IPS-NIHi11 (cell line): ENCODE data around the gene LYPD4.
"Not testable (repeated sequence)": the region's sequence is repeated elsewhere in the genome, so short reads cannot be mapped to it uniquely, and the experiment has no call there.

ENCODE experiments used
- DNase-seq: peaks from one replicate; pipeline ENCODE4 v3.0.0; 2012; ENCODE audit warnings: mixed read lengths, low spot score

Gene LYPD4

DNA sequence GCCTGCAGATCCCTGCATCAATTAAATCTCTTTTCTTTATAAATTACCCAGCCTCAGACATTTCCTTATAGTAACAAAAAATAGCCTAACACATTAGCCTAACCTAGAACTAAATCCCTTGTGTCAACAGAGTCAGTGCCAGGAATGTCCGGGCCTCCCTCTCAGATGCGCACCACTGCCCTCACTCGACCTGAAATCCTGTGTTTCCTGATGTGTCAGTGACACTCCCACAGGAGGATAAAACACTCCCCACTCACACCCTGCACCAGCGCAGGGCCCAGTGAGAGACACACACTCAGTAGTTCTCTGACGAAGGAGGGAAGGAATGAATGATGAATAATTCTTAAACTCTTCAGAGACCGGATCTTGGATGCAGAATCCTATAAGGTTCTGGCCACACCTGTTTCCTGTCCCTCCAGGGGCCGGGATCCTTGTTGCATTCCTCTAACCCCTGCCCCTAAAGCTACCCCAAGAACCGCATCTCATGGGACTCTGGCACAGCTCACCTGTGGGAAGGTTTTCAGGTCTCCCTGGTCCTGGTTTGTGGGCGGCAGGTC, 45.0 kb downstream of the LYPD4 start:
- no peak for DNase-seq

DNA sequence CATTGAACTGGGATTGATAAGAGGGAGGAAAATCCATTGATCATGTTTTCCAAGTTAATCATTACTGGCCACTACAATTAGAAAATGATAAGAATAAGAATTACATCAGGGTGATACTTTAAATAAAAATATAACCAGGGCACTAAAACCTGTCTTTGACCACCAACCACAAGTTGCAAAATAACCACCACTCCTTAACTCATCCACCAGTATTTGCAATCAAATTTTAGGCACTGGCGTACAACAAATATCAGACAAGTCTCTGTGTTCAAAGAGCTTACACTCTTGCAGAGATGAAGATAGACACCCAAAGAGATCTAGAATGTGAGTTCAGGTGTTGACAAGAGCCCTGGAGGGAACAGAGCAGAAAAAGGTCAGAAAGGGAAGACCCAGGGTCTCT, 47.6 kb downstream of the LYPD4 start:
- DNase-seq = no peak

DNA sequence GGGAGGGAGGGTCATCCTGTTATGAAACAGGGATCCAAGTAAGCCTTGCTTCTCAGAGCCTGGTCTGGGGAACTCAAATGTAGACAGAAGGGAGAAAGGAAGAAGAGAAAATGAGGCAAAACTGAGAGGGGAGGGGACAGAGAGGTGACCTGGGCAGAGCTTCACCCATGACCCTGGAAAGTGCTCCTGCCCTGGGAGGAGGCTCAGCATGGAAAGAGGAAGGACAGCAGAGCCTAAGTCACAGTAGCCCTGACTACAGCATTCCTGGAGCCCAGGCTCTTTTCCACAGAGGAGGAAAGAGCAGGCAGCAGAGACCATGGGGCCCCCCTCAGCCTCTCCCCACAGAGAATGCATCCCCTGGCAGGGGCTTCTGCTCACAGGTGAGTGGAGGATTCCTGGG, 48.1 kb downstream of the LYPD4 start, which contains the start of gene CEACAM3:
TSS of gene CEACAM3 (plus strand) at position 226 of the 400 bp plus-strand sequence. CDS start at position 317, 91 bp downstream.
- DNase-seq = no peak

DNA sequence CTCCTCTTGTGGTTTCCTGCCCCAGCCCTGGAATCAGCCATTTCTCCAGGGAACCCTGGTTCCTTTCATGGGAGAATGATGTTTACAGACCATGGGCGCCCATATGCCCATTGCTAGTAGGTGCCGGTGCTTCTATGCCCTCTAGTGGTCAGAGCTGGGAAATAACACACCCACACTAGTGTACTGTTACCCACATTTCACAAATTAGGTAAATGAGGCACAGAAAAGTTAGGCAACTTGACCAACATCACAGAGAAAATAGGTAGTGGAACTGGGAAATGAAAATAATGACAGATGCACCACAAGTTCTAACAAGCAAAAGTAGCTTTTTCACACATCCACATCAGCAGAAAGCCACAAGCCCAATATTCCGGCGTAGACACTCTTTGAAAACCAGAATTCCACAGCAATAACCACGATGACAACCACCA, 49.4 kb downstream of the LYPD4 start:
- DNase-seq = peak; percentile 59

DNA sequence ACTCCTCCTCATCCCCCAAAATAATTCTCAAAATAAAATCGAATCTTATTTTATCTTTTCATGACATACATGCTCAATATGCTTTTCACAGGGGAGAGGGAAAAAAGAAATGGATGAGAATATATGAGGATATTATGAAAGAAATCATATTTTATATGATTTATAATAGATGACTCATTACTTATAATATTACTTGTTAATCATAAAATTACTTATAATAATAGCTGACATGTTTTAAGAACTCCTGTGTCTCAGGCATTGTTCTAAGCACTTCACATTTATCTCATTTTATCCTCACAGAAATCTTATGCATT, 51.1 kb downstream of the LYPD4 start:
- no peak for DNase-seq

DNA sequence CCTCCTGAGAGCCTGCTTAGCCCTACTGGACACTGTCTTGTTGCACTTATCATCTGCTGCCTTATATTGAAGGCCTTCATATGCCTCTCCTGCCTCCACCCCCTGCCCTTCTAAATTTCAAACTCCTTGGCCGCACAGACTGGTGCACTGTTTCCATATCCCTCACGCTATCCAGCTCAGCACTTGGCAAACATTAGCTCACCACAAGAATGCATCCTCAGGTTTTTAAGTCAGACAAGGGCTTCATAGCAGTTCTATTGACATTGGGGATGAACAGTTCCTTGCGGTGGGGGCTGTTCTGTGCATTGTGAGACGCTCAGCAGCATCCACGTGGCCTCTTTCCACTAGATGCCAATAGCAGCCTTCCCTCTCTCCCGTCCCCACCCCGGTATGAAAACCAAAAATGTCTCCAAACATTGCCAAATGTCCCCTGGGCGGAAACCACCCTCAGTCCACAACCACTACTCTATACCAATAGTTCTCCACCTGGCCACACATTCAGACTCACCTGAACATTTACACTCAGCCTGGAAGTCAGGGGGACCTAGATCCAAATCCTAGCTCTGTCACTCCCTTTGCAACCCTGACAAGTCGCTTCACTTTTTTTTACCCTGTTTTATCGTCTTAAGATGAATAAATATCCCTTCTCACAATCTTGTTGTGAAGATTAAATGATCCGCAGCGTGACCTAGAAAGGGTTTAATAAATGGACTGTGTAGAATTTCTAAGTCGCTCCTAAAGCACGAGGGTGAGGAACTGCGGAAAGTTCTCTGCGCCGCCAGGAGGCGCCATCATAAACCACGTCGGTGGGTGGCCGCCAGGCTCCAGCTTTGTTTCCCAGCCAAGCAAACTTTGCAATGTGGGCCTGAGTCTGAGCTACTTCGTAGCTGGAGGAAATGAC, 51.7 kb downstream of the LYPD4 start:
- peak; percentile 82 for DNase-seq

DNA sequence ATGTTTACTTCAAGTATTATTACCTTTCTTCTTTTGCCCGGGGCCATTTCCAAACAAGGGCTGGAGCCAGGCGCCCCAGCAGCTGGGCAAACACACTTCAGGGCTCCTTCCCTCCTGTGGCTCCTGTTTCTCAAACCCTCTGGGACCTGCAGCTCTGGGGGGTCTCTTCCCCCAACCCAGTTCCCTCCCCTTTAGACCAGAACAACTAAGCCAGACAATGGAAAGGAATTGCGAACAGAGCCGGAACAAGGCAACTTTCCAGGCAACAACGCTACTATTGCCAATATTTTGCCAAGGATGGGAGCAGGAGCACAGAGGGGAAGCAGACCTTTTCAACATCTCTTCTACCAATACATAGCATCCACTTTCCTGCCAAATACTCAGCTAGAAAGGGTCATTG, 55.4 kb downstream of the LYPD4 start:
- DNase-seq = not testable (repeated sequence)

DNA sequence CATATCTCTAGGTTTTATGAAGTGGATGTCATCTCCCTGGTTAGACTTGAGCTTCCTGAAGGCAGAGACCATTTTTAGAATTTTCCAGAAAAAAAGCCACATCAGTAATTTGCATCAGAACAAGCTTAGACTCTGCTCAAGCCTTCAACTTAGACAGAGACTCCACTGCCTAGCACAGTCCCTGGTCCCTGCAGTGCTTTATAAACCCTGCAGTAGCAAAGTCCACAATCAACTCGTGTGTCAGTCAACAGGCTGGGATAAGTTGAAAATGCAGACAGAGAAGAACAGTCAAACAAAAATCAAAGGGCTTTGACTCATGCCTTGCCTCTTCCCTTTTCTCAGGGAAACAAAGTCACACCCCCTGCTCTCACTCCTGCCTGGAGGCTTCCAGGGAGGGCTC, 56.0 kb downstream of the LYPD4 start:
- DNase-seq = not testable (repeated sequence)
